Measurements from ENCODE around the gene DTX3.
A peak's percentile ranks its signal among the peaks of the same experiment; 100 is the strongest.
"Not testable (repeated sequence)": the region's sequence is repeated elsewhere in the genome, so short reads cannot be mapped to it uniquely, and the experiment has no call there.

DTX3 gene

GRCh38 chr12:57632958-57633840 lies 28.6 kb downstream of the DTX3 start, which contains the start of gene B4GALNT1:
Gene B4GALNT1 (minus strand): TSS chr12:57633201. CDS start chr12:57632132, 1,069 bp downstream.
- DNase-seq, result peak; percentile 71

GRCh38 chr12:57636731-57637130 lies 32.1 kb downstream of the DTX3 start:
- DNase-seq, result not testable (repeated sequence)

DNA sequence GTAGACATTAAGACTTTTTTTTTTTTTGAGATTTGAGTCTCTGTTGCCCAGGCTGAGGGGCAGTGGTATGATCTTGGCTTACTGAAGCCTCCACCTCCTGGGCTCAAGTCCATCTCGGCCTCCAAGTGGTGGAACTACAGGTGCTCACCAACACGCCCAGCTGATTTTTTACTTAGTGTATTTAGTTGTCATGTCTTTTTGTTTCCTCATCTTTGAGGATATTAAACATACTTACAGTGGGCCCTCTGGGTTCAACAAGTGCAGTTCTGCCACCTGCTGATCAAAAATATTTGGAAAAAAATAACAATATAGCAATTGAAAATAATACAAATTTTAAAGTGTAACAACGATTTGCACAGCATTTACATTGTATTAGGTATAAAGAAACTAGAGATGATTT lies 32.7 kb downstream of the DTX3 start:
- DNase-seq, result no peak

DNA sequence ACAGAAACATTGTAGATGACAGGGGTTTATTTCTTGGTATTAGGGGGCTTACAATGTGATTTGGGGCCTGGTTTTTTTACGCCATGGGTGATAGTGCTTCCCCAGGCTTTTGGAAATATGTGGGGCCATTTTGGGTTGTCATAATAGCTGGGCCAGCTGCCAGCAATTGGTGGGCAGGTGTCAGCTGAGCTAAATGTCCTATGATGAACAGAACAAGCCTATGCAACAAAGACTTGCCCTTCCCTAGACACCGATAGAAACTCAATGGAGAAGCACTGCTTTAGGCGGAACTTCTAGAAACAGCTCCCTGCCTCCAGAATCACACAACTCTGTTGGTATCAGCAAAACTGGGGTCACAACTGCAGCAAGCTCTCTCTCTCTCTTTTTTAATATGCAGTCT lies 33.5 kb downstream of the DTX3 start:
- DNase-seq, result no peak

DNA sequence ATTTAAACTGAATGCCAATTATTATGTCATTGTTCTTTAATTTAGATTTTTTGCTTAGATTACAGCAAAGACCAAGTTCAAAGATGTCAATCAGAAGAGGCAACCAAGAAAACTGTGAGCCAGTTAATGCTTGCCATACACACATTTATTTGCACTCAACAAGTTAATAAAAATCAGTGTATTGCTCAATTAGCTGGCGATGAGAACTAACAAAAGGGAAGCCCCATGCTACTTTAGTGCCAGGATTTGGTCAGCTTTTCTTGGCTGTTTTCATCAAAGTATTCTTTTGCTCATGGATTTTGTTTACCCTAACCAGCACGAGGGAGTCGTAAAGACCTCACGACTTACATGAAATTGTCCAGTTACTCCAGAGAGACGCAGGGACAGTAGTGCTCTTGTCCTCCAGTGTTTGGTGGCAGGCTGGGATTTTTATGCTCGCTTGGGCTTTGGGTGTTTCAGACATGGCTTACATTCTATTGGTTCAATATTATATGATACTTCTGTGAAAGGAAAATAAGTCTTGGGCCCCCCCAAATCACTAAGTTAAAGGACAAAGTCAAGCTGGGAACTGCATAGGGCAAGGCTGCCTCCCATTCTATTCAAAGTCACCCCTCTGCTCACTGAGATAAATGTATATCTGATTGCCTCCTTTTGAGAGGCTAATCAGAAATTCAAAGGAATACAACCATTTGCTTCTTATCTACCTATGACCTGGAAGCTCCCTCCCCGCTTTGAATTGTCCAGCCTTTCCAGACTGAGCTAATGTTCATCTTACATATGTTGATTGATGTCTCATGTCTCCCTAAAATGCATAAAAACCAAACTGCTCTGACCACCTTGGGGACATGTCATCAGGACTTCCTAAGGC lies 35.8 kb downstream of the DTX3 start:
- no peak for DNase-seq

DNA sequence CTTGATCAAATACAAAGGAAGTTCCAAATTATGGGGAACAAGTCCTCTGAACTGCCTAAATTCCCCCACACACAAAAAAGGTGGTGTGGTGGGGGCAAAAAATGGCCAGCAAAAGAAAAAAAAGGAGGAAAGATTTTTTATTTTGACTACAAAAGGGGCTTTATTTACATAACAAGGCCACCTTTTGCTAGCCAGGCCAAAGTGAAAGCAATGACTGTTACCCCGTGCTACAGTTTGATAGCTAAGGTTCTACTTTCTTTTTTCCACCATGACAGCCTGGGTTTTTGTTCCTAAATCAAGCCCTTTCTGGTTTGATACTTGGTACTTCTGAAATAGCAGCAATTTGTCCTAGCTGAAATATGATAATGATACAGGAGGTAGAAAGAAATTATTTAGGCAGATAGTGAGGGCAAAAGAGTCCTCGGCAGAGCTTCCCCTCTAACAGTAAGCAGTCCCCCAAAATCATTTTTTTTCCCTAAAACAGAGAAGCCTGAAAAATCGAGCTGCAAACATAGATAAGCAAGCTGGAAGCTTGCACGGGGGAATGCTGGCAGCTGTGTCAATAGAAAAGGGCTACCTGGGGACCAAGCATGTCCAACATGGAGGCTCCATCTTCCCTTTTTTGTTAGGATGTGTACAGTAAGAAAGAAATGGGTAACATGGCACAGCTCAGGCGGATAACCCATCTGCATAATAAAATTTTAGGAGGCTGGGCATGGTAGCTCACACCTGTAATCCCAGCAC lies 37.2 kb downstream of the DTX3 start:
- DNase-seq, result no peak

- DNase-seq, result not testable (repeated sequence)
Observed at GRCh38 chr12:57645990-57646658, 41.5 kb downstream of the DTX3 start.

GRCh38 chr12:57646659-57647049 lies 42.0 kb downstream of the DTX3 start:
- not testable (repeated sequence) for DNase-seq

- DNase-seq, result no peak
Observed at GRCh38 chr12:57654042-57654441, 49.4 kb downstream of the DTX3 start.

GRCh38 chr12:57655541-57656240 lies 51.1 kb downstream of the DTX3 start:
- no peak for DNase-seq

- DNase-seq, result not testable (repeated sequence)
Observed at GRCh38 chr12:57656408-57656807, 51.8 kb downstream of the DTX3 start.

GRCh38 chr12:57657744-57658143 lies 53.1 kb downstream of the DTX3 start:
- DNase-seq, result no peak

DNA sequence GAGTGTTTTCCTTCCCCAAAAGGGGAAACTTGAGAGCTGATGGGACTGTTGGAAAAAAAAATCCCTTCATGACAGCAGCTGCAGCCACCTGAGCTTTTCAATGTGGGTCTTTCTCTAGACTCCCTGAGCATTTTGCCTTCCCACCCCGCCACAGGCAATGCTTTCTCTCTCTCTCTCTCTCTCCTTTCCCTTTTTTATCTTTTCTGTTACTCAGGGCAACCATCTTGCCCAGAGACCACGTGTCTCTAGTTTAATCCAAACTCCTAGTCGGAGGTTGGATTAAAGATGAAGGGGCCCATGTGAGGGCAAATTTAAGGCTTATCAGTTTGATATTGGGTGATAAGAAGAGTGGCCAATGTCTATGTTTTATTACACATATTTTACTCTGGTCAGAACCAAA lies 54.3 kb downstream of the DTX3 start:
- DNase-seq, result no peak

Measured in activated CD8-positive, alpha-beta memory T cell treated with anti-CD3 and anti-CD28 coated beads, Interleukin-2, amount 50 U/mL, for 4 hours (primary cell).